ENCODE results near the gene CCDC177. TPM values are rescaled to one million over a fixed set of nuclear protein-coding genes. Genes with fewer than 3 reads are reported as not detected.
A peak's percentile ranks its signal among the peaks of the same experiment; 100 is the strongest.

Gene CCDC177
- total and polyA plus RNA-seq, 2 of the 8 experiments (the other 6 are each of a cell fraction or from before 2014, with no cell fraction given), result 0.62 to 2.8 TPM

DNA sequence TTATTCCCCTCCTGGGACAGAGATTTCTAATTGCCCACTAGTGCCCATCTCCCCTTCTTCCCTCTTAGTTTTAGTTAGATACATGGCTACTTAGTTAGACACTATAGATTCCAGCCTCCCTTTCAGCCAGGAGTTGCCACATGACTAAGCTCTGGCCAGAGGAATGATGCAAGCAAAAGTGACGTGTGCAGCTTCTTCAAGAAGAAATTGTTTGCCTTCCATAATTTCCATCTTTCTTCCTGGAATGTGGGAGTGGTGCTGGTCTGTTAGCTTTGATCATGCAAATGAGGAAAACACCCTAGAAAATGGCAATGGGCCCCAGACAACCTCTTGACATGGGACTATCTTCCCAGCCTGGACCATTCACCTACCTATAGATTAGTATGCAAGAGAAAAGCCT, 21.4 kb downstream of the CCDC177 start:
- Histone ChIP-seq H3K36me3 (ENCODE audit: control insufficient read depth in 2 of 4, insufficient read depth in 4 of 4, low read length in 3 of 4) (no peaks in the 10 kb centered on the region), H3K9me3 (ENCODE audit: insufficient read depth in 2 of 2, low read depth in 1 of 2, low read length in 1 of 2) (no peaks in the 10 kb centered on the region), H4K91ac (replicated peaks; ENCODE audit: insufficient read length, low read length) (no peak overlapping the region), H4K8ac (ENCODE audit: extremely low read depth, insufficient read depth, low read length) (no peak overlapping the region), H3K4me3 (ENCODE audit: extremely low read depth in 1 of 4, insufficient read depth in 2 of 4, low read depth in 3 of 4, low read length in 4 of 4) (no peak overlapping the region), H3K23me2 (ENCODE audit: low read depth, low read length) (0 out of 2 replicates have a peak, but pooled peaks cover 1% of the 10 kb centered on the region), H4K20me1 (replicated peaks in 1 of 2; ENCODE audit: control insufficient read depth in 1 of 2, insufficient read depth in 2 of 2, low read length in 2 of 2) (no peaks in the 10 kb centered on the region), H2BK20ac (ENCODE audit: low read length) (no peak overlapping the region), H3K14ac (ENCODE audit: insufficient read length) (no peak overlapping the region), H3K79me2 (ENCODE audit: control insufficient read depth in 1 of 2, insufficient read depth in 2 of 2, low read length in 2 of 2) (no peaks in the 10 kb centered on the region), H2BK120ac (replicated peaks; ENCODE audit: low read depth, low read length) (no peak overlapping the region), H3K27ac (ENCODE audit: low read depth, low read length) (no peak overlapping the region), H3K23ac (ENCODE audit: insufficient read length) (no peak overlapping the region), H2AK5ac (ENCODE audit: low read depth, low read length) (0 out of 2 replicates have a peak overlapping the region, but pooled peaks have one; percentile 24), H2BK15ac (ENCODE audit: low read length) (no peak overlapping the region), H3K18ac (ENCODE audit: extremely low read depth, low read length) (no peak overlapping the region), H4K5ac (ENCODE audit: insufficient read length, low read depth, low read length) (no peak overlapping the region), H2AFZ (ENCODE audit: low read length) (no peak overlapping the region), H3K79me1 (ENCODE audit: low read depth, low read length) (no peaks in the 10 kb centered on the region), H3K4ac (replicated peaks; ENCODE audit: insufficient read length, low read depth, low read length) (no peak overlapping the region), H3K27me3 (replicated peaks in 1 of 4; ENCODE audit: control insufficient read depth in 3 of 4, extremely low read depth in 1 of 4, insufficient read depth in 3 of 4, low read length in 3 of 4) (no peaks in the 10 kb centered on the region), H3K56ac (replicated peaks; ENCODE audit: insufficient read length, low read depth, low read length) (no peak overlapping the region), H3K9ac (replicated peaks in 1 of 4; ENCODE audit: extremely low read depth in 1 of 4, low read depth in 3 of 4, low read length in 3 of 4) (no peak overlapping the region), H2BK12ac (ENCODE audit: low read depth, low read length) (no peak overlapping the region), H3K4me2 (ENCODE audit: insufficient read depth in 1 of 2, low read depth in 2 of 2, low read length in 2 of 2) (no peak overlapping the region), H3K4me1 (replicated peaks in 1 of 4; ENCODE audit: control insufficient read depth in 3 of 4, insufficient read depth in 4 of 4, low read length in 3 of 4) (peaks cover 0 to 9% (median 3%) of the 10 kb centered on the region in 4 experiments; a peak in 4 of 7 replicates), H2BK5ac (ENCODE audit: low read depth, low read length) (no peak overlapping the region)
- ChIA-PET CTCF (ENCODE audit: partially characterized antibody) (interaction anchor here (1.1 to 6.3 kb wide), 2 partner anchors 19 to 54 kb away, joined by 3 to 96 read pairs; partner anchors contain the start of gene CCDC177), POLR2A (ENCODE audit: partially characterized antibody) (no interaction called here)
- WGBS, 2 experiments (ENCODE audit: extremely low coverage in 1 of 2, insufficient coverage in 1 of 2, insufficient read length in 1 of 2, insufficient replicate concordance in 2 of 2, low coverage in 1 of 2, low lambda C conversion rate in 2 of 2, missing lambda C conversion rate in 1 of 2), result 72% methylated on average over 1 of the region's 1 CpG; no CpG with 5 or more reads in 1 of the 2 experiments
- DNase-seq (ENCODE audit: low read depth in 1 of 2, low spot score in 2 of 2) (no peak), FAIRE-seq (no peak)
- no peak for TF ChIP-seq ASH2L (IDR thresholded peaks at IDR 0.05; ENCODE audit: low read length)
- no peak for TF ChIP-seq NANOG (IDR thresholded peaks at IDR 0.05; ENCODE audit: insufficient read depth, low read depth, low read length, poor library complexity, severe bottlenecking)
- no peak for TF ChIP-seq SIN3A (conservative IDR thresholded peaks at IDR 0.05 in 1 of 2, IDR thresholded peaks at IDR 0.05 in 1 of 2; ENCODE audit: low read depth in 1 of 2, low read length in 2 of 2)
- no peak for TF ChIP-seq POLR2AphosphoS5 (IDR thresholded peaks at IDR 0.05; ENCODE audit: low read depth, low read length)
- no peak for TF ChIP-seq JUND (IDR thresholded peaks at IDR 0.05; ENCODE audit: low read length)
- TF ChIP-seq, protein P1, sequence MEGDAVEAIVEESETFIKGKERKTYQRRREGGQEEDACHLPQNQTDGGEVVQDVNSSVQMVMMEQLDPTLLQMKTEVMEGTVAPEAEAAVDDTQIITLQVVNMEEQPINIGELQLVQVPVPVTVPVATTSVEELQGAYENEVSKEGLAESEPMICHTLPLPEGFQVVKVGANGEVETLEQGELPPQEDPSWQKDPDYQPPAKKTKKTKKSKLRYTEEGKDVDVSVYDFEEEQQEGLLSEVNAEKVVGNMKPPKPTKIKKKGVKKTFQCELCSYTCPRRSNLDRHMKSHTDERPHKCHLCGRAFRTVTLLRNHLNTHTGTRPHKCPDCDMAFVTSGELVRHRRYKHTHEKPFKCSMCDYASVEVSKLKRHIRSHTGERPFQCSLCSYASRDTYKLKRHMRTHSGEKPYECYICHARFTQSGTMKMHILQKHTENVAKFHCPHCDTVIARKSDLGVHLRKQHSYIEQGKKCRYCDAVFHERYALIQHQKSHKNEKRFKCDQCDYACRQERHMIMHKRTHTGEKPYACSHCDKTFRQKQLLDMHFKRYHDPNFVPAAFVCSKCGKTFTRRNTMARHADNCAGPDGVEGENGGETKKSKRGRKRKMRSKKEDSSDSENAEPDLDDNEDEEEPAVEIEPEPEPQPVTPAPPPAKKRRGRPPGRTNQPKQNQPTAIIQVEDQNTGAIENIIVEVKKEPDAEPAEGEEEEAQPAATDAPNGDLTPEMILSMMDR (IDR thresholded peaks at IDR 0.05; ENCODE audit: control extremely low read depth in 1 of 3, insufficient read depth in 1 of 3, low read depth in 1 of 3, low read length in 3 of 3), result no peak
- no peak for TF ChIP-seq TBP (IDR thresholded peaks at IDR 0.05; ENCODE audit: low read depth, low read length)
- TF ChIP-seq, protein P2, sequence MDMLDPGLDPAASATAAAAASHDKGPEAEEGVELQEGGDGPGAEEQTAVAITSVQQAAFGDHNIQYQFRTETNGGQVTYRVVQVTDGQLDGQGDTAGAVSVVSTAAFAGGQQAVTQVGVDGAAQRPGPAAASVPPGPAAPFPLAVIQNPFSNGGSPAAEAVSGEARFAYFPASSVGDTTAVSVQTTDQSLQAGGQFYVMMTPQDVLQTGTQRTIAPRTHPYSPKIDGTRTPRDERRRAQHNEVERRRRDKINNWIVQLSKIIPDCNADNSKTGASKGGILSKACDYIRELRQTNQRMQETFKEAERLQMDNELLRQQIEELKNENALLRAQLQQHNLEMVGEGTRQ (IDR thresholded peaks at IDR 0.05; ENCODE audit: low read length), result no peak
- no peak for TF ChIP-seq SAP30 (IDR thresholded peaks at IDR 0.05; ENCODE audit: insufficient read depth, insufficient replicate concordance, low read length)
- no peak for TF ChIP-seq FOSL1 (IDR thresholded peaks at IDR 0.05; ENCODE audit: insufficient read depth, low read depth, low read length)
